Transverse colon (tissue), 4 donors: Measurements from ENCODE around the gene CRLF1. TPM values are rescaled to one million over a fixed set of nuclear protein-coding genes. Genes with fewer than 3 reads are reported as not detected.

Experiments used
- DNase-seq: peaks from one replicate; pipeline ENCODE4 v3.0.0-alpha.2; 2019
- H3K27ac ChIP-seq, 4 donors: fragments of 200-600 bp; sonication (generic); 2 replicates each; pipeline ENCODE4 v1.5.1; 2016 to 2018; ENCODE audit warnings: inconsistent platforms in 4 of 4
- H3K27me3 ChIP-seq: fragments of 200-600 bp; sonication (generic); 2 replicates; pipeline ENCODE4 v1.5.1; 2017; ENCODE audit warnings: inconsistent platforms
- H3K36me3 ChIP-seq, 4 donors: fragments of 200-600 bp; sonication (generic); 2 replicates each; pipeline ENCODE4 v1.5.1; 2017 to 2019; ENCODE audit warnings: inconsistent platforms in 4 of 4
- H3K4me1 ChIP-seq, 4 donors: fragments of 200-600 bp; sonication (generic); 2 replicates each; pipeline ENCODE4 v1.5.1; 2017 to 2020; ENCODE audit warnings: inconsistent platforms in 4 of 4
- H3K4me3 ChIP-seq, 4 donors: fragments of 200-600 bp; sonication (generic); 1 replicate in 1 of 4; 2 replicates in 3 of 4; pipeline versions ENCODE4 v1.5.1 to v1.6.1; 2017 to 2019; ENCODE audit warnings: inconsistent platforms in 4 of 4
- H3K9me3 ChIP-seq, 2 donors: fragments of 200-600 bp; sonication (generic); 2 replicates each; pipeline ENCODE4 v1.5.1; 2017 to 2019; ENCODE audit warnings: inconsistent platforms in 2 of 2
- EP300 ChIP-seq: sonication (generic); formaldehyde crosslinking; IDR thresholded peaks from one replicate; pipeline ENCODE4 v1.6.1; 2017; ENCODE audit warnings: antibody characterized with exemption, low read depth
- POLR2A ChIP-seq: fragments of 450-650 bp; IDR thresholded peaks from one replicate; pipeline ENCODE4 v1.6.1; 2016; ENCODE audit warnings: antibody characterized with exemption, mild to moderate bottlenecking, moderate library complexity
- POLR2AphosphoS5 ChIP-seq, 3 donors: sonication (generic); formaldehyde crosslinking; IDR thresholded peaks; one replicate each; pipeline ENCODE4 v1.6.1; 2016; ENCODE audit warnings: antibody characterized with exemption in 3 of 3
- WGBS, 2 donors: methylation state at CpG; one replicate each; pipeline ENCODE4 v1.1.5; 2018; ENCODE audit warnings: low coverage in 1 of 2; 5-methylcytosine and 5-hydroxymethylcytosine counted together
- in situ Hi-C, 4 donors: fragments of 200-750 bp; cut with MboI; loops; one replicate each; pipeline versions ENCODE4 v1.15.0 to v1.15.1; 2017; ENCODE audit warnings: low sequenced_read_pairs in 3 of 4, low pct_ligation_motif_present in 1 of 4, low pct_unique_long_range_greater_than_20kb in 1 of 4
- intact Hi-C: fragments of 100-400 bp; cut with DNase I; formaldehyde crosslinking; loops from one replicate; pipeline ENCODE4 v1.15.1; 2023; ENCODE audit warnings: low total_unique reads
- total RNA-seq, 4 donors: library from RNA; depleted of rRNA; stranded (reverse); fragments of >200 nt; gene quantifications; one replicate each; pipeline ENCODE4 v1.1.0, GENCODE V29; 2016
- TF ChIP-seq, protein P1 (sequence below), 5 experiments: fragments of 200-600 bp in 3 of 5; fragments of 450-650 bp in 2 of 5; sonication (generic) in 3 of 5; IDR thresholded peaks; 1 replicate in 2 of 5; 2 replicates in 3 of 5; pipeline ENCODE4 v1.5.1; 2016 to 2017; ENCODE audit warnings: antibody characterized with exemption in 5 of 5, inconsistent platforms in 3 of 5, mild to moderate bottlenecking in 2 of 5, moderate library complexity in 1 of 5

Gene CRLF1
- total RNA-seq, 4 donors from 2014 or later, result 1.1 to 21.0 (median 6.1) TPM

DNA sequence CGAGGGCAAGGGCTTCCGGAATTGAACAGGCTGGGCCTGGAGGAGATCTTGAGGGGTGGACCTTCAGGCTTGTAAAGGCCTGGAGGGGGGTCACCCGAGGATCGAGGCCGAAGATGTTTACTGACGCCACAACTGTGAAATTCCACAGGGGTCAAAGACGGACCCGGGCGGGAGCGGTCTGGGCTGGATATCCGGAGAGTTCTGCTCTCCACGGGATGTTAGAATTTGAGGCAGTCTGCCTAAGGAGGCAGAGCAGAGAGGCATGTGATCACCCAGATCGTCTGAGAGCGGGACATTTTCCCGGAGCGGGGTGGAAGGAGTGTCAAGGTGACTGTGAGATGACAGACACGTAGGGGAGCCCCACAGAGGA, 43.4 kb upstream of the CRLF1 start:
- peak overlapping the region in 1 of 4 donors; percentile 5 for H3K4me3 ChIP-seq
- H3K4me1 ChIP-seq, result peaks cover 0 to 31% (median 18%) of the 10 kb centered on the region in 4 donors
- H3K9me3 ChIP-seq, result no peaks in the 10 kb centered on the region
- in situ Hi-C loops, result no loop called here
- H3K36me3 ChIP-seq, result no peaks in the 10 kb centered on the region
- intact Hi-C loops, result no loop called here
- peak overlapping the region; percentile 70 to 87 (median 76) for H3K27ac ChIP-seq
- H3K27me3 ChIP-seq, result no peaks in the 10 kb centered on the region
- no peak for DNase-seq
- TF ChIP-seq EP300, result no peak
- TF ChIP-seq POLR2A, result no peak
- no peak for TF ChIP-seq POLR2AphosphoS5 (IDR thresholded peaks at IDR 0.05)
- TF ChIP-seq, protein P1, sequence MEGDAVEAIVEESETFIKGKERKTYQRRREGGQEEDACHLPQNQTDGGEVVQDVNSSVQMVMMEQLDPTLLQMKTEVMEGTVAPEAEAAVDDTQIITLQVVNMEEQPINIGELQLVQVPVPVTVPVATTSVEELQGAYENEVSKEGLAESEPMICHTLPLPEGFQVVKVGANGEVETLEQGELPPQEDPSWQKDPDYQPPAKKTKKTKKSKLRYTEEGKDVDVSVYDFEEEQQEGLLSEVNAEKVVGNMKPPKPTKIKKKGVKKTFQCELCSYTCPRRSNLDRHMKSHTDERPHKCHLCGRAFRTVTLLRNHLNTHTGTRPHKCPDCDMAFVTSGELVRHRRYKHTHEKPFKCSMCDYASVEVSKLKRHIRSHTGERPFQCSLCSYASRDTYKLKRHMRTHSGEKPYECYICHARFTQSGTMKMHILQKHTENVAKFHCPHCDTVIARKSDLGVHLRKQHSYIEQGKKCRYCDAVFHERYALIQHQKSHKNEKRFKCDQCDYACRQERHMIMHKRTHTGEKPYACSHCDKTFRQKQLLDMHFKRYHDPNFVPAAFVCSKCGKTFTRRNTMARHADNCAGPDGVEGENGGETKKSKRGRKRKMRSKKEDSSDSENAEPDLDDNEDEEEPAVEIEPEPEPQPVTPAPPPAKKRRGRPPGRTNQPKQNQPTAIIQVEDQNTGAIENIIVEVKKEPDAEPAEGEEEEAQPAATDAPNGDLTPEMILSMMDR (IDR thresholded peaks at IDR 0.05), result no peak
- 68% methylated on average over 17 of the region's 17 CpGs; no CpG with 5 or more reads in 1 of the 2 donors for WGBS, 2 donors

DNA sequence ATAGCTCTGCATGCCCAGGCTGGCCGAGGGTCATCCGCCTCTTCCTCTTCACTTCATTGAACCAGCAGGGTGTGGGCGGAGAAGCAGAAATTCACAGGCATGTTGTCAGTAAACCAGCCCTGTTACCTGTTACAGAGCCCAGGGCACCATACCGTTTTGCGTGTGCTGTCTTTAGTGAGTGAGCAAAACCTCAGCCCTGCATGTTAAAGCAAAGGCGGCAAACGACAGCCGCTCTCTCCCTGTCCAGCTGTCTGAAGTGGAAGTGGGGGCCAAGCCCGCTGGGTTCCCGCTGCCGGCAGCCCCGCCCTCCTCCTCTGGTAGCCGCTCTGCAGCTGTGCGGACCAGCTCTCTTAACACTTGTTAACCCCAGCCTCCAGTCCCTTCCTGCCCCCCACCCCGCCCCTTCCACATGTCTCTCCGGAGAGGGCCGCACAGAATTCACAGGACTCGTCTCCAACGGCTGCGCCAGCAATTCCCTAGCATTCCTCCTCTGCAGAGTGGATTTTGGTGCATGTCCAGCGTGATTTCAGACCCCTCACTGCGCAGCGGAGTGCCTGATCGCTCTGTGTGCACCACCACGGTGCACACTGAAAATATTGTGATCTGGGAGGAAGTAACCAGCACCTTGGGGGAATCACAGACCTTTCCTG, 42.9 kb upstream of the CRLF1 start:
- no peaks in the 10 kb centered on the region for H3K36me3 ChIP-seq
- H3K27me3 ChIP-seq, result no peaks in the 10 kb centered on the region
- H3K27ac ChIP-seq, result peak overlapping the region; percentile 70 to 87 (median 76)
- peak; percentile 8 for TF ChIP-seq POLR2A
- TF ChIP-seq, protein P1 (IDR thresholded peaks at IDR 0.05), result no peak
- peak in 1 of 3 donors; percentile 4 for TF ChIP-seq POLR2AphosphoS5 (IDR thresholded peaks at IDR 0.05)
- H3K4me1 ChIP-seq, result peaks cover 0 to 36% (median 20%) of the 10 kb centered on the region in 4 donors
- in situ Hi-C loops (no loop called here), intact Hi-C loops (no loop called here)
- WGBS, 2 donors, result 37 to 61% methylated on average over 6 to 21 of the region's 25 CpGs
- no peaks in the 10 kb centered on the region for H3K9me3 ChIP-seq
- peak; percentile 51 for DNase-seq
- H3K4me3 ChIP-seq, result peak overlapping the region in 1 of 4 donors; percentile 5

DNA sequence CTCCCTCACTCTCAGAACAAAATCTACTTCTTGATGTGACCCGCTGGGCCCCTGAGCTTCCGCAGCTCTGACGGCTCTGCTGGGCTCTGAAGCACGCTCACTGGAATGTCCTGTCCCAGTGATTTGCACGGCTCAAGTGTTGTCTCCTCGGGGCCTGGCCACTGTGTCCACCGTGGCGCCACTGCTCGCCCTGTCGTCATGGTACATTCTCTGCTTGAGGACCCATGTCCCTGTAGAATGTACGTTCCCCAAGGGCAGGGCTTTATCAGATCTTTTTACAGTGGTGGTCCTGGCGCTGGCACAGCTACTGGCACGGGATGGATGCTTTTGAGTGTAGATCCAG, 42.3 kb upstream of the CRLF1 start:
- WGBS, 2 donors, result 77% methylated on average over 13 of the region's 13 CpGs; no CpG with 5 or more reads in 1 of the 2 donors
- in situ Hi-C loops, result no loop called here
- Histone ChIP-seq H3K4me1 (peaks cover 0 to 39% (median 20%) of the 10 kb centered on the region in 4 donors), H3K27me3 (no peaks in the 10 kb centered on the region), H3K36me3 (no peaks in the 10 kb centered on the region), H3K9me3 (no peaks in the 10 kb centered on the region), H3K27ac (peak overlapping the region; percentile 70 to 87 (median 76)), H3K4me3 (no peak overlapping the region)
- intact Hi-C loops, result no loop called here
- DNase-seq, result no peak
- no peak for TF ChIP-seq POLR2A
- TF ChIP-seq POLR2AphosphoS5 (IDR thresholded peaks at IDR 0.05), result no peak
- no peak for TF ChIP-seq EP300
- TF ChIP-seq, protein P1 (IDR thresholded peaks at IDR 0.05), result no peak

DNA sequence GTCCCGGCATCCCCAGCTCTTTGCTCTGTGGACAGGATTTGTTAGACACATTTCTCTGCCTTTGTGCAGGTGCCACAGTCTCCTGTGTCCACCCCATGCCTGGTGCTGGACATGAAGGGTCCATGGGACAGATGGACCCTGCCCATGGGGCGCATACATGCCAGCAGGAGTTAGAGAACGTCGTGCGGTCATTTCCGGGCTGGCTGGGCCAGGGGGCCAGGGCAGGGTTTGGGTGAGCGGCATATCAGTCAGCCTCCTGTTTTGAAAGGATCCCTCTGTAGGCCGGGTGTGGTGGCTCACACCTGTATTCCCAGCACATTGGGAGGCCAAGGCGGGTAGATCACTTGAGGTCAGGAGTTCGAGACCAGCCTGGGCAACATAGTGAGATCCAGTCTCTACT, 41.2 kb upstream of the CRLF1 start:
- H3K27ac ChIP-seq, result peak overlapping the region in 1 of 4 donors; percentile 78
- in situ Hi-C loops (no loop called here), intact Hi-C loops (no loop called here)
- H3K4me3 ChIP-seq, result no peak overlapping the region
- H3K27me3 ChIP-seq, result no peaks in the 10 kb centered on the region
- H3K4me1 ChIP-seq, result peaks cover 0 to 39% (median 20%) of the 10 kb centered on the region in 4 donors
- no peaks in the 10 kb centered on the region for H3K9me3 ChIP-seq
- no peak for DNase-seq
- WGBS, 2 donors, result 95 to 100% methylated on average over 1 to 10 of the region's 10 CpGs
- TF ChIP-seq POLR2A, result no peak
- TF ChIP-seq POLR2AphosphoS5 (IDR thresholded peaks at IDR 0.05), result no peak
- no peak for TF ChIP-seq EP300
- TF ChIP-seq, protein P1 (IDR thresholded peaks at IDR 0.05), result no peak
- H3K36me3 ChIP-seq, result no peaks in the 10 kb centered on the region
